ACHN (cell line): Measurements from ENCODE around the gene ANP32A.
A peak's percentile ranks its signal among the peaks of the same experiment; 100 is the strongest.

Source experiments
- DNase-seq: peaks from one replicate; pipeline ENCODE4 v3.0.0-alpha.2; 2015
- in situ Hi-C: cut with HindIII; loops from 2 replicates; pipeline ENCODE4 v1.10.0; 2017; ENCODE audit warnings: low sequenced_read_pairs, low pct_ligation_motif_present, low pct_unique_long_range_greater_than_20kb

Gene ANP32A

DNA sequence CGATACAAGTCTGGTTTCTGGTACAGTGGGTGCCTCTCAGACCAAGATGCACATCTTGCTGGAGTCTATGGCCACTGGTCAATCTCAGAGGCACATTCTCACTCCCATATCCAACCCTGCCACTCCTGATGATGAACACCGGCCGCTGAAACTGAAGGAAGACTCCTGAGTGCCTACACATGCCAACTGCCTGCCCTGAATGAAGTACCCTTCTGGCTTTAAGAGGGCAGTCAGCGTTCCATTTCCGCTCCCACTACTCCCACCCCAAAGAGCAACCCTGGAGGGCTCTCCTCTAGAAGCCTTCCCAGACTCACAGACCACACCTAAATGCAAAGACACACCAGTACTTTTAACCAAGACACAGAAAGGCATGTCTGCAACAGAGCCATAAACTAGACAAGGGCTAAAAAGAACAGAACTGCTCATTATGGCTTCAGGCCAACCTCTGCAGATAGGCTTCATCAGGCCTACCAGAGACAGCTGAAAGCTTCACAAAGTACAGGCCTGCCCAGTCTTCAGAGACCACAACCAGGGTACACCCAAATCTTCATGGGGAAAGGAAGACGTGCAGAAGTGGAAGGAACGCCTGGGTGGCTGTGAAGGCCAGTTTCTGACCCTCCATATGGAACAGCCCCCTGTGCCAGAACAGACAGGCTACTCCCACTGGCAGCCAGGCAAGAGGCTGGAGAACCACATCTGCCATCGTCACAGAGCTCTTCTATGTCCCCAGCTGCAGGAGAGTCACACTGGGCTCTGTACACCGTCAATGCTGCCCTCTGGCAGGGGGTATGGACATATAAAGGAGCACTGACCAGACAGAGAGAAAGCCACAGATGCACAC lies 14.3 kb downstream of the ANP32A start:
- no peak for DNase-seq
- in situ Hi-C loops, result no loop called here

DNA sequence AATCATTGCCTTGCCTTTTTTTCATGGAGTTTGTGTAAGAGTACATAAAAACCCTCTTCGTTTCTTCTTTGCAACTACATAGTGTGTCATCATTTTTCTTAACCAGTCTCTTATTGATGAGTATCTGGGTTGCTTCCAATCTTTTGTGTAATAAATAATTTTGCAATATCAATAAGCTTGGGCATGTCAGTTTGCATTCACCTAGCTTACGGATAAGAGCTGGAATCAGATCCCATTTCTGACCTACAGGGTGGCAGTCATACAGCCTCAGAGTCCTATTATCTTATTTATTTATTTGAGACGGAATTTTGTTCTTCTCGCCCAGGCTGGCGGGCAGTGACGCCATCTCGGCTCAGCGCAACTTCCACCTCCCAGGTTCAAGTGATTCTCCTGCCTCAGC lies 18.3 kb downstream of the ANP32A start:
- DNase-seq, result no peak
- in situ Hi-C loops, result no loop called here

DNA sequence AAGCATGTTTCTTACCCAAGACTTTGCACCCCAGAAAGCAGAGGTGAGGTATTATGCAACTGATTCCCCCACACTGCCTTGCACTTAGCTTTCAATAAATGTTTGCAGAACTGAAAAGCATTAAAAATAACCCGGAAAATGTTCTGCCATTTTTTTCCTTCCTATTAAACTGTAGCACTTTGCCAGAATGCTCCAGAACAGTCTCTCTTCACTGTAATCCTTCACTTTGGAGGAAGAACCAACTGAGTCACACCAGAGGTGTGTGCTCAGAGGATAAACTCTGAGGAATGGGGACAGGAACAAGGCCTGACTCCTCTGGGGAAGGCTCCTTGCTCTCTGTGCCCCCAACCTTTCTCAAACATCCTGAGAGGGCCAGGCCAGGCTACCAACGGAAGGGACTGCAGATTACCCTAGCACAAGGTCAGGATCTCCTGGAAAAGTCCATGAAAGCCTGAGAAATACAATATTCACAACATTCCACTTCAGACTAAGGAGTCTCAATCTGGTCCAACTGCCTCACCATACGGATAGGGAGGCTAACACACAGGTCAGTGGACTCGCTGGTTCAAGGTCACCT lies 19.0 kb downstream of the ANP32A start:
- in situ Hi-C loops, result no loop called here
- no peak for DNase-seq

DNA sequence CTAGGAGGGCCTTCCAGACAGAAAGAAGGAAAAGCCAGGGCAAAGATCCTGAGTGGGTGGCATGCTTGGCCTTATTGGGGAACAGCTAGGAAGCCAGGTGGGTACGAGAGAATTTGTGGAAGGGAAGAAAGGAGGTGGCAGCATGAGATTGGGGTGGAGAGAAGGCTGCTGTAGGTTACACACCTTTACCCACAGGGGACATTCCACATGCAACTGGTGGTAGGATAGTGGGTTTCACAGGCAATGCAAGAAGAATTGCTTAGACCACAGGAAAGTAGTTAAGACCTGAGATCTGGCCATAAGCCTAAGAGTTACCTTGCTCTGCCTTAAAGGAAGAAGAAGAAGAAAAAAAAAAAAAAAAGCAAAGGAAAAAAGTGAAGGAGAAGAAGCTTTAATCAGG lies 19.8 kb downstream of the ANP32A start:
- in situ Hi-C loops, result no loop called here
- DNase-seq, result no peak

DNA sequence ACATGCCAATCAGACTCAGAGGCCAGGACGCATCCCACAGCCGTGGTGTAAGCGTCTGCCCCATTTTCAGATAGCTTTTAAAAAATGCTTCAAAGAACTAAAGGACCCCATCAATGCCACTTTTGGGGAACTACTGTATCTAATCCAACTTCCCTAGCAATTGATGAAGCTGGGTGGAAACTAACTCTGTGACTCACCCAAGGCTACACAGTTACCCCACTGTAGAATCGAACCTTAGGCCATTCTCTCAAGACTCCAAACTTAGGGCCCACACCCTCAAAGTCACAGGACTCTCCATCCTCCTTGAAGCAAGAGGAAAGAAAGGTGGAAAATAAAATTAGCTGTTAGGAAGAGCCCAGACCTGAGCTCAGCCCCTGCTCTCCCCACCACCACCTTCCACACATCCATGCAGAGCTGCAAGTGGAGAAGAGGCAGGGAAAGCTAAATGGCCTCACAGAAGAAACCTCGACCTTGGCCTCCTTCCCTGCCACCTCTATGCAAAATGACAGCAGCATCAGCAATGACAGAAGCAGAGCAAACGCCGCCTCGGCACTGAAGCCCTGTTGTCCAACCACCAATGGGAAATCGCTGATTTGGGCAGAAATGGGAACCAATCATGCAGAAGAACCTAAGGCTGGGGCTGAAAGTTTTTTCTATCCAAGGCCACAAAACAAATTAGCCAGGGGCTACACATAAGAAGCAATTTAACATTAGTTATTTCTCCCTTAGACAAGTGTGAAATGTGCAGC lies 22.2 kb downstream of the ANP32A start:
- DNase-seq, result no peak
- in situ Hi-C loops, result no loop called here

DNA sequence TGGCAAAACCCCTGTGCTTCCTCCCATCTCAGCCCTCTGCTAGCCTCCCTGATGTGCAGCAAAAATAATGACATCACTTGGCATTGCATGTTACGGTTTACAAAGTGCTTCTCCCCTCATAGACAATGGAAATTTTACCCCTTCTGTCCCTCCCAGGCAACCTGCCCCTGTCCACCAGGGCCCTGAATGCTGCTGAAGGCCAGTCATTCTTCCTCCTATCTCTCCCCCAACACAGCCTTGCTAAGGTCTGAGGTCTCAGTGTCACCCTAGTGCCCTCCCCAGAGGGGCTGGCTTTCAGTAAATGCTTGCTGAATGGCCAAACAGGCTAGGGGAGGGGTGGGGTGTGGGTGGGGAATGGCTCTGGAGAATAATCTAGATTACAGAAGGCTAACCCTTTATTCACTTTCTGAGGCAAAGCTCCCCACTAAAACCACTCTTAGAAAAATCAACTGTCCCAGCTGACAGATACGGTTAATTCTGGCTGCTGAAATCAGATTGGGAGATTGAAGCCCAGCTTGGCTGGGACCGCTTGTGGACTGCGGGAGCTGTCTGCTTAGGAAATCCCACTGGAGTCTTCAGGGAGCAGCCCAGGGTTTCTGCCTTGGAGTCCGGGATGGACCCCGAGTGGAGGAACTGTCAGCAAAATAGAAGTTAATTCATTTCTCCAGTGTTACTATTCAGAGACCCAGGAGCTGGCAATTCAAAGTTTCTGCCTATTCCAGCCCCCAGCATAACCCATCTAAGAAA lies 22.9 kb downstream of the ANP32A start:
- no peak for DNase-seq
- in situ Hi-C loops, result no loop called here

DNA sequence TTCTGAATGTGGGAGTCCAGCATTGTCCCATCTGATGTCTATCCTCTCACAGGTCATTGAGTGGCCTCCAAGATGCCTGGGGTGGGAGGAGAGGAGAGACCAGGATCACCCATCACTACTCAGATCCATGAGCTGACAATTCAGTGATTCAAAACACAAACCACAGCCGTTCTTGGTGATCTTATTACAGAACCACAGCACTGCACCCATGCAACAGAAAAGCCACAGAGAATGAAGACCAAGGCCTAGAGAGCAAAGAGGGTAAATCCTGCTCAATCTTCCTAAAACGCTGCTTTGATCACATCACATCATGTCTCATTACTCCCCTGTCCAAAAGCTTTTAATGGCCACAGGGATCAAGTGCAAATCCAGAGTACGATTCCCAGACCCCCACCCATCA lies 23.5 kb downstream of the ANP32A start:
- no peak for DNase-seq
- in situ Hi-C loops, result no loop called here

DNA sequence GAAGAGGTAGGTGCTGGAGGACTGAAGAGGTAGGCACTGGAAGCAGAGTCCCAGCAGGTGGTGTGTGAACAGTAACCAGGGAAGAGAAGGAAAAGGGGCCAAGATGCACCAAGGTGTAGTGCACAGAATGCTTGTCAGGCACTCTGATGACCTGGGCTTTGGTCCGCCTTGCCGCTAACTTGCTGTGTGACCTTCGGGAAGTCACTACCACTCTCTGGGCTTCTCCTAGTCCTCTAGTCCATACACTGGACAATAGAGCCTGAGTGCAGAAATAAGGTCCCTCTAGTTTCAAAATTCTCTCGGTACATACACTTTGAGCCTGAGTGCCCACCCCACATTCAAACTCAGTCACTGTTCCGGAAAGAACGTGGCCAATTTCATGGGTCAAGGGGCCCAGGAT lies 24.1 kb downstream of the ANP32A start:
- in situ Hi-C loops, result no loop called here

DNA sequence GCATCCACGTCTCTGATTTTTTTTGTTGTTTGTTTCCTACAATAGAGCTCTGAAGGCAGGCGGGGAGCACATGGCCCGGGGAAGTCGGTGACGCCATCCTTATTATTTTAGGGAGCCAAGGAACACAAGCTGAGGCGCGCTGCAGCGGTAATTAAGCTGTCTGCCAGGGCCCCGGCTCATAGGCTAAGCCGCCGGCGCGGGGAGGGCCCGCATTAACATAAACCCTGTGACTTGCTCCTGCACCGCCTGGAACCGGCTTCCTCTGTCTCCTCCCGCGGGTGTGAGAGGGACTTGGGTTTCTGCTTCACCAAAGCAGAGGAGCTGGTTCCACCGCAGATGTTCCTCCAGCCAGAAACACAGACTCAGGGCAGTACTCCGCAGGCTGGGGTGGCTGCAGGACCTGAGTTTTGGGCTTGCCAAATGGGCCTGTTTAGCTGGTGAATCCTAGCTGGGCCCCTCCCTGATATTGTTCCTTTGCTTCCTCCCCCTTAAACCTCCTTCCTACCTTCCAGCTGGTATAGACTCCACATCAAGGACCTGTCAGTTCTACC lies 25.3 kb downstream of the ANP32A start:
- in situ Hi-C loops, result no loop called here
- peak; percentile 10 for DNase-seq

More for the DNA sequence above, 24.1 kb downstream of the ANP32A start:
- DNase-seq, result no peak

DNA sequence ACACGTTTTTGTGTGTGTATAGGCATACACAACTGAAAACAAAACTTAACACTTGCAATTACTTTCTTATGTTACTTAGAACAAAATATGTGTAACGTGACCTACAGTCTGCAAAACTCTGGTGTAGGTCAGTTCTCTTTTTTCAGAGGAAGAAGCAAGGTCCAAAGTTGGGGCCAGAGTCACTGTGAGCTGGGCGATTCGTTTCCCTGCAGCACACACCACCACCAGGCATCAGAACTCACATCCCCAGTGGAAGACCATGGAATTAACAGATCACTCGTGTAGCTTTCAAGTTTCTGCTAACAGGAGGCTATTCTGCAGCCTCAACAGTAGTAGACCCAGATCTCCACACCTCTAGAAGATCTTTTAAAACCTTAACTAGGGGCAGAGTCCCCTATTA lies 25.8 kb downstream of the ANP32A start:
- DNase-seq, result no peak
- in situ Hi-C loops, result no loop called here

DNA sequence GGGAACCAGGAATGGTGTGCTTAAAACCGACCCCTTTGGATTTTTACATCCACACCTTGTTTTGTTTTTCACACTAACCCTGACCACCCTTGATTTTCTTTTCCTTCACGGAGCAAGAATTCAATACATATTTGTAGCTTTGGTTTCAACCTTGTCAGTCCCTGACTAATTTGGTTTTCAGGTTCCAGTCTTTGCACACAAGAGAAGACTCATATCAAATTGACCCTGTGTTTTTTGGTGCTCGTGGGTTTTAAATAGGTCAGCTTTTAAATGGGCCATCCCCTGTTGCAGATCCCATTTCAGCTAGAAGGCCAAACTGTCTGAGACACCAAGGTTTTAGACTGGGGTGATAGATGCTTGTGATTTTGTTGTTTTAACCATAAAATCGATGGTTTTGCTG lies 26.4 kb downstream of the ANP32A start:
- in situ Hi-C loops, result no loop called here
- no peak for DNase-seq

DNA sequence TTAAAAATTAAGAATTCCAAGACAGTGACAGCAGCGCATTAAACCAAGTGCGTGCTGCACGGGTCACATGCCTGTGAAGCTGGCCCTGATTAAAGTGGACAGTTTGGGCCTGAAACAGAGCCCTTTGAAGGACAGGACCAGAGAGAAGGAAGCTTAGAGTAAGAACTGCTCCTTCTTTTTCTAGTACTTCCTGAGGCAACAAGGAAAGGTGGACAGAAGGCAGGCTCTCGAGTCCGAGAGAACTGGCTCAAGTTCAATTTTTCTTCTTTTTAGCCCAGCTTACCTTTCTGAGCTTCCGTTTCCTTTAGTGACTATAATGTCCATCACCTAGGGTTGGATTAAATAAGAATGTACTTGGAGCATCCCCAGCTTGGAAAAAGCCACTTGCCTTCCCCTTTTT lies 26.9 kb downstream of the ANP32A start:
- no peak for DNase-seq
- in situ Hi-C loops, result no loop called here

DNA sequence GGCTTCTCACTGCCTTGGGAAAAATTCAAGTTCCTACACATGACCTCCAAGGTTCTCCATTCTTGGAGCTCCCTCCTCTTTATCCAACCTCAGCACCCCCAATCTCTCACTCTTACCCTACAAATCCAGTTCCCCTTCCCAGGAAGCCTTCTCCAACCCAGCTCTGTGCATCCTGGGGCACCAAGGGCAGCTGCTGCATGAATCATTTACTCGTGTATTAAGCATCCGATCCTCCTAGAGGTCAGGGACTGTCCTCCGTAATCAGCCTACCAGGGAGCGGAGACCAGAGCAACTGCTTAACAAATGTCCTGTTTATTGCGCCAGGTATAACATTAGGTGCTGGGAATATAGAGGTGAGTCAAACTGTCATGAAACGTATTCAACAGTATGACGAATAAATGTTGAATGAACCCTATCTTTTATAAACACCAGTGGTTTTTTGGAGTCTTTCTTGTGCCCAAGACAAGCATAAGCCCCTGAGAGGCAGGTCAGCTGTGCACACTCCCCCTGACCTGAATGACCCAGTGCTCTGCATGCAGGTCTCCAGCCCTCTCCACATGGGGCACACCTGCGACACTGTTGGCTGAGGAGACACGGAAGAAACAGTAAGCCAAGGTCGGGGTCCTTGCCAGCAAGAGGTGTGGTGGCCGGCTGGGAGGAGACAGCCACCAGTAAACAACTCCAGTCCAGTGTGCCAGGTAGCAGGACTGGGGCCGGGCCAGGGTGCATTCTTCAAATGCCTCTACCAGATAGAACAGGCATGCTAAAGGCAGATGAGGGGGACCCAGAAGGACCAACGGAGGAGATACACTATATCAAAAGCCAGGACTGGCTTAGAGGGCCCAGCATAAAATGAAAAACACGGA lies 27.6 kb downstream of the ANP32A start:
- in situ Hi-C loops, result no loop called here
- no peak for DNase-seq

DNA sequence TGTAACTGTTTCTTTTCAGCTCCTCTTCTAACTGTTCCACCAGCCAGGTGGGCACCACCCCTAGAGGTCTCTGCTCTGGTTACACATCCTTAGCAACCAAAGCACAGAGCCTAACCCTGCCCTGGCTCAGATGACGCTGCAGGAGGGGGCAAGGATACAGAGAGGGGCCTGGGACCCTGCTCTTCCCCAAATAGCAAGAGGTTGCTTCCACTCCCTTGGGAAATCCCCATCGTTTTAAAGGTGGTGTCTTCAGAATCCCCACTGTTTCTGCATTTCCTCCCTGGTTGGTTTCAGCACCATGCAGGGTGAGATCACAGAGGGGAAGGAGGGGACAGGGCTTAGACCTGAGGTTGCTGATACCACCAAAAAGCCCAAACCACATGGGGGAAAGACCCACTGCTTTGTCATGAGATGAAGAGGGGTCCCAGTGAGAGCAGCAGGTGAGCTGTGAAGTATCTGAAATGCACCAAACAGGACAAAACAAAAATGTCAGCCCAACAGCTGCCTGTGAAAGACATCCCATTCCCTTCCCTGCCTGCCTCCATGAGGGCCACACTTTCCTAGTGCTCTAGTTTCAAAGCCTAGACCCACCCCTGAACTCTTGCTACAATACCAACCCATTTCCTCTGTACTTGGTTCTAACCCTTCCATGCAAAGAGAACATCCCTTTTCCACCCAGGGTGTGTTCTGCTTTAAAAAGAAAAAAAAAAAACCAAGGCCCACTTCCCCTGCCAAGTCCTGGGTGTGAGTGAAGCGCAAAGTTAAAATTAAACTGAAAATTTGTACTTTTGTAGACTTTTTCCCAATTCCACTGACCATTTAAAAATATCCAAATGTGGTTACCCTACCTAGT lies 29.0 kb downstream of the ANP32A start:
- DNase-seq, result no peak
- in situ Hi-C loops, result no loop called here

DNA sequence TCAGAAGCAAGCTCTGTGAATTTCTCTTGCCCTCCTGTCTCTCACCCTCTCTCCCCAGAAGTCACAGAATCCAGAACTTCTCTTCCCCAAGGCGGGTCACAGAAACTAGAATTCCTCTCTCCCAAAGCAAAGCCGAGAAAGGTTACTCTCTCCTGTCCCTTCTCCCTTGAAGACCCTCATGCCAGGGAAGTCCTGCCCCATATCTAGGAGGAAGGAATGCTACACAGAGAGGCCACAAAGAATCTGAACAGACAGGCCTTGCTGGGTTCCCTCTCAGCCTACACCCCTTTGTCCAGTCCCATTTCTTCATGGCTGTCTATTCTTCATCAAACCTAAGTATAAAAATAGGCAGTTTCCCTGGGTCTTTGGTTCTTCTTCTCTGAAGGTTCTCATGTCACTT lies 29.8 kb downstream of the ANP32A start:
- no peak for DNase-seq
- in situ Hi-C loops, result no loop called here

DNA sequence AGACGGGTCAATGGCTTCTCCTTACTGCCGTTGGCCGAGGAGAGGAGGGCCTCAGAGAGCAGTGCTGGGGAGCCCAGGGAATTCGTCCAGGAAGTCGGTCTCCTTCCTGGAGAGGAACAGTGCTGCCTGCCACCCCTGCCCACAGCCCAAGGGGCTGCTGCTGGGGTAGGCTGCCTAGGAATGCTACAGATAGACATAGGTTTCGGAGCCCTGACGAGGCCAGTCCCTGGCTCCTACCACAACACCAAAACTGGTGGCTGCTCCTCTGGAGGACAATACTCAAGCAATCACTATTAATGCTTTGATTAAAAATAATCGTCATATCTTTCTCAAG lies 30.5 kb downstream of the ANP32A start:
- no peak for DNase-seq
- in situ Hi-C loops, result no loop called here

DNA sequence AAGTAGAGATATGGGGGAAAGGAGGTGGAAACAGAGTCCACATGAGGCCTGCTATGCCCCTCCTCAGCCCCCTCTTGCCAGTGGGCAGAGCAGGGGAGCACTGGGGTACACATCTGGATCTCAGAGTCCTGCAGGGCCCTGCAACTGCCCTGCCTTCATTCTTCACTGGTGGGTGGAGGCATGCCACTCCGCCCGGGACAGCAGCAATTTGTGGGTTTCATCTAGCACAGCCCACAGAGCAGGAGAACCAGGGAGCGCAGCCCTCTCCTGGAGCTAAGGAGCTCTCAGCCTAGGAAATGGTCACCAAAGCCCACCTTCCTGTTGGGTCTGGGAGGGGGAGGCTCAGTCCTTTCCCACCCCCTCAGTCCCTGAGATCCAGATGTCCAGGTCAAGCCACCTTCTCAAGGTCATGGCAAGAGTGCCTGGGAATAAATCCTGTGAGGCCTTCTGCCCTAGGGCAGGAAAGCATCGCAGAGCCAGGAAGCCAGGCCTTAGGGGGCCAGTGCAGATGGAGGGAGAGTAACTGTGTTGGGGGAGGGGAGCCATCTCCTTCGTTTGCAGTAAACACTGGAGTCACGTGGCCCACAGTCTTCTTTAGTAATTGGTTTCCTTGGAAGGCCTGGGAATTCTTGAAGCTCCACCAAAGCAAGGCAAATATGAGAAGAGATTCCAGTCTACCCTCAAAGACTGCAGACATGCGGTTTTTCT lies 31.0 kb downstream of the ANP32A start:
- no peak for DNase-seq
- in situ Hi-C loops, result no loop called here
